HG03571 (cell line): Measurements from ENCODE around the gene XRRA1.
A peak's percentile ranks its signal among the peaks of the same experiment; 100 is the strongest.
"Not testable (repeated sequence)": the region's sequence is repeated elsewhere in the genome, so short reads cannot be mapped to it uniquely, and the experiment has no call there.

Experiments used
- ATAC-seq: cut with Tn5 transposase; IDR thresholded peaks from one replicate; pipeline ENCODE4 v1.9.1; 2021; ENCODE audit not compliant: unreplicated experiment

The XRRA1 gene, protein sequence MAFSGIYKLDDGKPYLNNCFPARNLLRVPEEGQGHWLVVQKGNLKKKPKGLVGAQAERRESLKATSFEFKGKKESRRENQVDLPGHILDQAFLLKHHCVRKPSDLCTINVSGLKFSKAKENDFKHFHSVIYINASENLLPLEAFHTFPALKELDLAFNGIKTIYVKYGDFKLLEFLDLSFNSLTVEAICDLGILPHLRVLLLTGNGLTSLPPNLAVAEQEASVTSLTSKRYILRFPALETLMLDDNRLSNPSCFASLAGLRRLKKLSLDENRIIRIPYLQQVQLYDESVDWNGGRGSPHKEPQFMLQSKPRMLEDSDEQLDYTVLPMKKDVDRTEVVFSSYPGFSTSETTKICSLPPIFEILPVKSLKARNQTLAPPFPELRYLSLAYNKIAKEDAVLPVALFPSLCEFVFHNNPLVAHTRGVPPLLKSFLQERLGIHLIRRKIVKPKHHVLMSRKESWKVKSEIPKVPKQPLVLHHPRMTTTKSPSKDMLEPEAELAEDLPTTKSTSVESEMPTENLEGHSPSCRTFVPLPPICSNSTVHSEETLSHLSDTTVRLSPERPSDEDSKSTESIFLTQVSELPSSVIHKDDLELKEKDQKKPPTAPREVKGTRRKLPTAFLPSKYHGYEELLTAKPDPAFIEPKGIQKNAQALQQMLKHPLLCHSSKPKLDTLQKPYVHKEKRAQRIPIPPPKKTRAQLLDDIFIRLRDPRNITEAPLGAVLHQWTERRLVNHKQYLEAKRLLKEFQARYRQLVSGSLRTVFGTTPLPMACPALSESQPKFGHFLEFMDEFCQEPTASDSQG

DNA sequence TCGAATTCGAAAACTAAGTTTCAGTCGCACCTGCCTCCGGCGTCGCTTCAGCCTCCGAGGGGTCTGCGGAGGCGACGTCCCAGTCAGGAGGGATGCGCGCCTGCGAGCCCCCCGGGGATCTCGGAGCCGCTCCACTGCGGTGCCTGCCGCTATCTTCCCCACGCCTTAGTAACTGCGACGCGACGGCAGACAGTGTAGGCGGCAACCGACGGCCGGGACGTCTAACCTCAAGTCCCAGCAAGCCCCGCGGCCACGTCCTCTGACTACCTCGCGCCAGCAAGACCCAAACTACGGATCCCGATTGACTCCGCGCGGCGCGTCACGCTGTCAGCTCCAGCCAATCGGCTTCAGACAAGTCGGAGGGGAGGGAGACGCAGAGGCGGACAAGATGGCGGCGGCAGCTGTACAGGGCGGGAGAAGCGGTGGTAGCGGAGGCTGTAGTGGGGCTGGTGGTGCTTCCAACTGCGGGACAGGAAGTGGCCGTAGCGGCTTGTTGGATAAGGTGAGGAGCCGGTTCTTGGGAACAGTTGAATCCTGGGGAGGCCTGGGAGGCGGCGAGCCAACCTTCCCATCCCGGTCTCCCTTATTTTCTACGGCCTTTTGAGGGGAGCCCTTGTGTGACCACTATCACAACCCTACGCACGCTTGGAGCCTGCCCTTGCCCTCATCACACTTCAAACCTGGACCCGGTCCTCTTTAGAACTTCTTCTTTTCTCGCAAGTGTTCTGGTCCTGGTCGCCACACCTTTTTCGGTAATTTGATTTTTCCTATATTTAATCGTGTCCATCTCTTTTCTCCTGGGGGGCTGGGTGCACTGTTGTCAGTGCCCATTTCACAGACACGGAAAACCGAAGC lies at the start of gene XRRA1, which contains the start of gene SPCS2:
TSS of gene XRRA1 (minus strand) at position 194 of the 855 bp plus-strand sequence. CDS start 8,213 bp downstream, outside the sequence.
TSS of gene SPCS2 (plus strand) at position 369 of the 855 bp plus-strand sequence. CDS start at position 389, 20 bp downstream.
- ATAC-seq, result peak; percentile 86

DNA sequence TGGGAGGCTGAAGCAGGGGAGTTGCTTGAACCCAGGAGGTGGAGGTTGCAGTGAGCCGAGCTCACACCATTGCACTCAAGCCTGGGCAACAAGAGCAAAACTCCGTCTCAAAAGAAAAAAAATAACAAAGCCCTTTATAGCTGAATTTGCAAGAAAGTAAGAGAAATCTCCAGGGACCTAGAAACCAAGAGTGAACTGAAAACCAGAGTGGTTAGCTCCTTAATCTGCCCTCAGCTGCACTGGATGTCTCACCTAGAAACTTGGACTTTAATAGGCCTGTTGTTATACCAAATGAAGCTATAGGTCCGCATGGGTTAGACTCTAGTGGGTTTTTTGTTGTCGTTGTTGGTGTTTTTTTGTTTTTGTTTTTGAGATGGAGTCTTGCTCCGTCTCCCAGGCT lies 44.0 kb upstream of the XRRA1 start:
- no peak for ATAC-seq

DNA sequence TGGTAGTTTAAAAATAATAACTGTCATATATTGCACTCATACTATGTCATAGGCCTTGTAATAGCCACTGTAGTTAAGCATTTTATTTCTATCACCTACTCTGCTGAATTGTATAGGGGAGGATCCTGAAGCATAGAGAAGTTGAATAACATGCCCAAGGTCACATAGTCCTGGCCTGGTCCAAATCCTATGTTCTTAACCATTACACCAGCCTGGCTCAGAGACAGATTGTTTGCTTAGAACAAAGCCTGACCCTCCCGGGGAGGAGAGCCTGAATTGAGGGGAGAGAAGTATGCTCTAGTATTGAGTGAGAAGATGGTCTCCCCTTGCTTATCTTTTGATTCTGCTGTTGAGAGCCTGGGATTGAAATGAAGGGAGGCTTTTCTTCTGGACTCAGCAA lies 42.0 kb upstream of the XRRA1 start:
- no peak for ATAC-seq

DNA sequence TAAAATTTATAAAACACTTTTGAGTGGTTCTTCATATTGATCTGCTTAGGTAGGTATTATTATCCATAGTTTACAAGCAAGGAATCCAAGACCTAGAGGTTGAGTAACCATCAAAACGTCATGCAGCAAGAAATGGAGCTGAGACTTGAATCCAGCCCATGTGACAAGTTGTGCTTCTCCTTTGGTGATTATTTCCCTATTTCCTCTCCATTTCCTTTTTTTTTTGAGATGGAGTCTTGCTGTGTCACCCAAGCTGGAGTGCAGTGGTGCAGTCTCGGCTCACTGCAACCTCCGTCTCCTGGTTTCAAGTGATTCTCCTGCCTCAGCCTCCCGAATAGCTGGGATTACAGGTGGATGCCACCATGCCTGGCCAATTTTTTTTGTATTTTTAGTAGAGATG lies 41.3 kb upstream of the XRRA1 start:
- not testable (repeated sequence) for ATAC-seq

DNA sequence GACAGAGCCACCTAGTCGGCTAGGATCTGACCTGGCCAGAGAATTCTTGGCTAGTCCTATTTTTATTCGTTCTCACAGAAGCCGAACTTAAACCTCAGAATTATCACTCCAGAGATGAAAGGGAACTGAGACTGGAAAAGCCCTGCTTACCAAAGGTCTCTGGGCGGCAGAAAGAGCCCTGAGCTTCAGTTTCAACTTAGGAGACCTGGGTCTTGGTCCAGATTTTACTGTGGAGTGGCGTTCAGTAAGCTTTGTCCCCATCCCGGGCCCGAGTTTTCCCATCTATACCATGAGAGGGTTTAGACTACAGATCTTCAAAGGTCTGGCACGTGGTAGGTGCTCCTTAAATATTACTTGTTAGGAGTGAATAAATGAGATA lies 40.4 kb upstream of the XRRA1 start:
- ATAC-seq, result no peak

DNA sequence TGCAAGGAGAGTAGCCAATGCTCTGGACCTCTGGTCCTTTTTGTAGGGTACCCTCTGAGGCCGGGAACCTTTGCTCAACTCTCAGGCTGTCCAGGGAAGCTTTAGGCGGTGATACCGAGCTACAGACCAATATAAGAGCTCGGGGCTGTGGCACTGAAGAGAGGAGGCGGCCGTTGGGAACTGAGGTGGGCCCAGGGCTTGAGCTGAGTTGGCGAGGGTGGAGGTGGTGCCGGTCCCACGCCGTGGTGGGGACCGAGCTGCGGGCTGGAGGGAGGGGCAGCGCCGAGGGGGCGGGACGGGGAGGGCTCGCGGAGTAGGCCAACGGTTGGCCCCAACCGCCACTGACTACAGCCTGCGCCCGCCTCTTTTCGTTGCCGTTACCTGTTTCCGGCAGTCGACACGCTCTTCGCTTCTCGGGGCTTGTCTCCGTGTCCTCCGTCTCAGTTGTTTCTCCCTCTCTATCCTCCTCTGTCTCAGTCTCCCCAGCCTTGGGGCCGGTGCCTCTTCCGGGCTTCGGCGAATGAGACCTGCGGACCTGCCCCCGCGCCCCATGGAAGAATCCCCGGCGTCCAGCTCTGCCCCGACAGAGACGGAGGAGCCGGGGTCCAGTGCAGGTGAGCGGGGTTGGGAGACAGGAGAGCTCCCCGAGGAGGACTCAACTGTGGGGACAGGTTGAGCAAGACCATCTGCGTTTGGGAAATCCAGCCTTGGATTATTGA lies 39.8 kb upstream of the XRRA1 start, which contains the start of gene NEU3:
TSS of gene NEU3 (plus strand) at position 393 of the 719 bp plus-strand sequence. CDS start at position 521, 128 bp downstream.
- ATAC-seq, result peak; percentile 77

DNA sequence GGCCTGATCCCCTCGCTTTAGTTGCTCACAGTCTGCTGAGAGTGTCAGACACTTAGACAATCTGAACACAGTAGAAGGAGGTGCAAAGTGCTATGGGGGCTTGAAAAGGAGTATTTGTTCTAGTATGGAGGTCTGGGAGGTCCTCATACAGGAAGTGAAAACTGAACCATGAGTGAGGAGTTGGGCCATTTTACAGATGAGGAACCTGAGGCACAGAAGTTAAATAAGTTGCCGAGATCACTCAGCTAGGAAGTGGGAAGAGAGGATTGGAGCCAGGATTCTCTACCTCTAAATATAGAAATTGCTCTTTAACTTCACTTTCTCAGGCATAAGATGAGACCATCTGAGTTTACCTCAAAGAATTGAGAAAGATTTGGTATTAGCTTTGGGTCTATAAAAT lies 35.8 kb upstream of the XRRA1 start:
- no peak for ATAC-seq

DNA sequence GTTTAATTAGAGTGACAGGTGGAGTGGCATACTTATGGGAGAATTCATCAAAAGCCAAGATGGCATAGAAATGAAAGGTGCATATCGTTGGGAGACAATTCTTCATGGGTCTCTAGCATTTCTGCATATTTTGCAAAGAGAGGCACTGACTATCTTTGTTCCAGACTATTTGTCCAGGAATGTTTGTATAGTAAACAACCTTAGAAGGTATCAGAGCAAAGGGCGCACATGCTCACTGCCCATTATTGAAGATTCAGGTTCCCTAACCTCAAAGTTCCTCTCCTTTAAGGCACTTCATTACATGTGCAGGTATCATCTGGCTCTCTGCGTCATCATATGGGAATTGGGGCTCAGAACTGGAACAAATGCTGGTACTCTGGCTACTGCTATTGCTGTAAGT lies 35.2 kb upstream of the XRRA1 start:
- ATAC-seq, result no peak

DNA sequence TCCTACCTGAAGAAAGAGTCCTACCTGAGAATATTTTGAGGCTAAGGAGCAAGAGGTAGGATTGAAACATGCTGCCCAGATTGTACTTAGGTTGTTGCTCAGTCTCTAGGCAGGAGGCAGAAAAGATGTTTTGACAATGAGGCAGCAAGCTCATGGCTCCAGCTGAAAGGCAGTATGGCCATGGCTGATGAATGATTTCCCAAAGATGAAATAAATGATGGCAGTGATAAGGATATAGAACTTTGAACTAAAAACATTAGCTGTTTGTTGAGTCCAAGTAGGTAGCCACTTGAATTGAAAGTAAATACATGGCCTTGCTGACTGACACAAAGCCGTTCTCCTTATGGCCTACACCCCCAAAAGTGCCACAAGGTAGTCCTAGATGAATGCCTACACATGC lies 33.0 kb upstream of the XRRA1 start:
- no peak for ATAC-seq

DNA sequence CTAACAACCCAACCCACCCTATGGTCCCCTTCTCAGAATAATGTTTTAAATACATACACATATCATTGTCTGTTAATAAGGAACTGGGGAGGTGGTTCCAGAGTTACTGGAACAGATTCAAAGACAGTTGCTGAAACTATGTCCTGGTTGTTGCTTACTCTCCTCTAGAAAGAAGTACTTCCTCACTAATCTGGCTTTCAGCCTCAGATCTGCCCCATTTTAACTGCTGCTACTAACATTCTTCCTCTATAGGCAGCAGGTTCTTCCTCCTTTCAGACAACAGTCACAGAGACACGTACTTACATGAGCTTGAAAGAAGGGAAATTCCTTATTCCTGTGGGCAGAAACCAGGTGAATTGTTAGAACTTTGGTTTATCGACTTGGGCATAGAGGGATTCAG lies 31.7 kb upstream of the XRRA1 start:
- no peak for ATAC-seq

DNA sequence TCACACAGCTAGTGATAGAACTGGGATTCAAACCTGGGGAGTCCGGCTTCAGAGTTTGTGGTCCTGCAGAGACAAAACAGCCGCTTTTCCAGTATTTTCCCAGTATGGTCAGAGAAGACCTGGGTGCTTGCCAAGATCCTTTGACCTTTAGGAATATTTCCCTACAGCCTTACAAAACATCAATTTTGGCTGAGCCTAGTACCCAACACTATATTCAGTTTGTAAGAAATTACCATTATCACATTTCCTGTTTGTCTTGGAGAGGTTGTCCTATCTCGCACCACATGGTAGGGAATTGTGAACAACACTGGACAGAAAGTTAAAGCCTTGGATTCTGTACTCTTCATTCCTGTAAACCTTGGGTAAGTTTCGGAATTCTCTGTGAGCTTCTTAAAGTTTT lies 29.1 kb upstream of the XRRA1 start:
- ATAC-seq, result no peak

DNA sequence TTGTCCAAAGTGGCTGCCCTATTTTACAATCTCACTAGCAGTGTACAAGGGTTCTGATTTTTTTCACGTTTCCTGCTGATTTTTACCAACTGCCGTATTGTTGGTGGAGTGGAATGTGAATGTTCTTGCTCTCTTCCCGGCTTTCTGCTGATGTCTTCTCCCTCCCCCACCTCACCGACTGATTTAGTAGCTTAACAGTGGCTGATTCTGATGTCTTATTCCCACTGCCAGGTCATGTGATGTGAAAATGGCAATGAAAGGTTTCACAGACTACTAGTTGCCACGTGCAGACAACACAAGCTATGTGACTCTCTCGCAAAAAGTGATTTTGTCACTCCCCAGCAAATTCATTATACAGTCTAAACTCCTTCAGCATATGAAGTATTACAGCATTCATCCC lies 22.5 kb upstream of the XRRA1 start:
- no peak for ATAC-seq

DNA sequence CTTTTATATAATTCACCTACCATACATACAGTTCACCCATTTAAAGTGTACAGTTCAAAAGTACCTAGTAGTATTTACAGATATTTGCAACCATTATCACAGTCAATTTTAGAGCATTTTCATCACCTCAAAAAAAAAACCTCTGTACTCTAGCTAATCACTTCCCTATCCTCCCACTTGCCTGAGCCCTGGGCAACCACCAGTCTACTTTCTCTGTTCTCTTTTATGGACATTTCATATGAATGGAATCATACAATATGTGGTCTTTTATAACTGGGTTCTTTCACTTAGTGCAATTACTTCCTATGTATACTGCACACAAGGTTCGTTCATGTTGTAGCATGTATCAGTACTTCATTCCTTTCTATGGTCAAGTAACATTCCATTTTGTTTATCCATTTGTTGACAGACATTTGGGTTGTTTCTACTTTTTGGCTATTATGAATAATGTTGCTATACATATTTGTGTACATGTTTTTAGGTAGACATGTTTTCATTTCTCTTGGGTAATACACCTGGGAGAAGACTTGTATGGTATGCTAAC lies 22.0 kb upstream of the XRRA1 start:
- ATAC-seq, result no peak

DNA sequence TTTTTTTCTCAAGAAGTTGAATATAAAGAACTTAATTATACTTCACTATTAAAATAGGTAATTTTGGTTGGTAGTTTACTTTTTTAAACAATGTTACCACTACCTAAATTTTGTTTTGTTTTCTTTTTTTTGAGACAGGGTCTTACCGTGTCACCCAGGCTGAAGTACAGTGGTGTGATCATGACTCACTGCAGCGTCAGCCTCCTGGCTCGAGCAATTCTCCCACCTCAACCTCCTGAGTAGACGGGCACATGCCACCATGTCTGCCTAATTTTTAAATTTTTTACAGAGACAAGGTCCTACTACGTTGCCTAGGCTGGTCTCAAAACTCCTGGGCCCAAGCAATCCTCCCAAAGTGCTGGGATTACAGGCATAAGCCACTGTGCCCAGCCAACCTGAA lies 17.8 kb upstream of the XRRA1 start:
- ATAC-seq, result no peak

DNA sequence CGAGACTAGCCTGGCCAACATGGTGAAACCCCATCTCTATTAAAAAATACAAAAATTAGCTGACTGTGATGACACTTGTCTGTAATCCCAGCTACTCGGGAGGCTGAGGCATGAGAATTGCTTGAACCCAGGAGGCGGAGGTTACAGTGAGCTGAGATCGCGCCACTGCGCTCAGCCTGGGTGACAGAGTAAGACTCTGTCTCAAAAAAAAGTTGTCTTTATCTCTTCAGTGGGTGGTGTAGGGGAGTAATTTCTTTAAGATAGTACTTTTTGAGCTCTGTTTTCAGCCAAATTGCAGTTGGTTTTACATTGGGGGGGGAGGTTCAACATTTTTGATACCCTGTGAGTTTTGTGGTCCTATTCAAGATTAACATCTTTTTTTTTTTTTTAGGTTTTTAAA lies 11.2 kb upstream of the XRRA1 start:
- ATAC-seq, result not testable (repeated sequence)

DNA sequence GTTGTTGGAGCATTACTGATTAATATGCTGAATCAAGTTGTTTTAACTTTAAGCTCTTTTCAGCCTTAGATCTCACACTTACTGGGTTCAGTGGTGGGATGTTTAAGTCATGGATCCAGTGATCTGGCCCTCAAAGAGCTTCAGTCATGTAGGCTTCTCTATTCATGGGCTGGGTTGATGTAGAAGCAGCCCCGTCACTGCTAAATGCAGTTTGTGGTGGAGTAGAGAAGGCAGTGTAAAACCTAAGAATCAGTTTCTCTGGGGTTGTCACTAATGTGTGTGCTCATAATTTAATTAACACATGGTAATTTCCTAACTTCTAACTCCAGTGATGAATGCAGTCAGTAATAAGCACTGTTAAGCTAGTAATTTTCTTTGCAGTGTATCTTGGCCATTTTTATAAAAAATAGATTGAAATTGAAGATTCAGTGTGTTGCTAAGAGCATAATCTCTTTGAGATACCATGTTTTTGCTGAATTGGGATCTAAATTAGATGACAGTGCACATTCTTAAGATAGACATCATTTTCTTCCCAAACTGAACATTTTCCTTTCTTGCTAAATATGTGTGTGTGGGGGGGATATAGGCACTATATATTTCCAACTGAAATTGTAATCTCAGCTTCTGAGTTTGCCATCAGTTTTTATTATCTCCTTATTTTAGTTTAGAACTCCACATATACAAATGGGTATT lies 9.2 kb upstream of the XRRA1 start:
- ATAC-seq, result no peak

DNA sequence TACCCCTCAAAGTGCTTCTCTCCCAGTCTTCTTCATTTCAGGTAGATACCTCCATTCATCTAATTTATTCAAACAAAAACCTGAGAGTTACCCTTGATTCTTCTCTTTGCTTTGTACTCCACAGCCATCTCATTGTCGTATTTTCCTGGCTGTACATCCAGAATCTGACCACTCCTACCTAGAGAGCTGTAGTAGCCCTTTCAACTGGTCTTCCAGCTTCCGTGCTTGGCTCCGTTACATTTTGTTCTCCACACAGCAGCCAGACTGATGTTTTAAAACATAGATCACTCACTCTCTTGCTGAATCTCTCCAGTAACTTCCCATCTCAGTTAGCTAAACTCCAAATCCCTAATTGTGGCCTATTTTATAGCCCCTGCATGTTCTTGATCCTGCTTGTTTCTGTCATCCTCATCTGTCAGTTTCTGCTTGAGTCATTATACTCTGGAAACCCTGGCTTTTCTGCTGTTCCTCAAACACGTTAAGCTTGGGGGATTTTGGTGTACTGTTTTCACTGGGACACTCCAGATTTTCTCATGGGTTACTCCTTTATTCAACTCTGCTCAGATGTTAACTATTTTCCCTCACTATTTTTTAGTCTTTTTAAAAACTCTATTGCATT lies 7.6 kb upstream of the XRRA1 start:
- ATAC-seq, result no peak

DNA sequence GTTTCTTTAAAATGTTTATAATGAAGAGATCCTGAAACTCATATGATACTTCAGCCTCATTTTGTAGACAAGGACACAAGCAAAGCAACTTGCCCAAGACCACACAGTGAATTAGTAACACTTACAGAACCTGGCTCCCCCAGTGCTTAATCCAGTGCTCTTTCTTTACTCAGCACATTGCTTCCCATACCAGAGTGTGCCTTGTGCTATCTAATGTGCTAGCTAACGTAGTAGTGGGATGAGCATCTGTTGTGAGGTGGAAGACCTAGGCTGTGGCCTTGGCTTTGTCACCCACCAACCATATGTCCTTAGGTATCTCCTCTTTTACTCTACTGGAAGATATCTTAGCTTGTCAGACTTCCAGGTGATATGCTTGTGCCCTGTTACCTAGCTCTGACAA lies 5.3 kb upstream of the XRRA1 start:
- ATAC-seq, result no peak

DNA sequence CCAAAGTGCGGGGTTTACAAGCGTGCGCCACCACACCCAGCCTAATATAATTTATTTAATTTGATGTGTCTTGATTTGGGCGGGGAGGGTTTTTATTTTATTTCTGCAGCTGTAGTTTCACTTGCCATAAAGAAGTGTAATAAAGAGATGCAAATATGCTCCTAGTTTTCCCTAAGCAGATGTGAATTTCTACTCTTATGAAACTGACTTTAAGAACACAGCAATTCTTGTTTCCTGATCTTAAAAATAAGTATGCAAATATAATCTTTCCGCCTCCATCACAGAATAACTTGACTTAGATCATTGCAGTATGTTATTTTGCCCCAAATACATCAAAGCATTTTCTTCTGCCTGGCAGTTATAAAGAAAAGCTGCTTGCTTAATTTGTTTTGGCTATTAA lies 4.6 kb upstream of the XRRA1 start:
- ATAC-seq, result no peak
